Measurements from ENCODE around the gene ACTRT3. TPM values are rescaled to one million over a fixed set of nuclear protein-coding genes. Genes with fewer than 3 reads are reported as not detected.

ACTRT3 gene
- total and polyA plus RNA-seq, 11 donors = 0.18 to 1.3 (median 0.54) TPM

- TF ChIP-seq CTCF (IDR thresholded peaks at IDR 0.05) = no peak
- no peak for TF ChIP-seq POLR2A (IDR thresholded peaks at IDR 0.05)
- Histone ChIP-seq H3K36me3 (no peaks in the 10 kb centered on the region), H3K27ac (no peak overlapping the region), H3K27me3 (peaks cover 0 to 12% (median 6%) of the 10 kb centered on the region in 9 donors), H3K9me3 (no peaks in the 10 kb centered on the region), H3K4me3 (no peak overlapping the region), H3K4me1 (no peaks in the 10 kb centered on the region)
- DNase-seq (no peak), ATAC-seq (no peak)
- intact Hi-C loops (cut with DNase I) = no loop called here
- WGBS, 4 donors = 24 to 40% (median 36%) methylated on average over 2 of the region's 2 CpGs
These were observed 18.7 kb downstream of the ACTRT3 start for GRCh38 chr3:169750665-169751064.

- peaks cover 0 to 12% (median 6%) of the 10 kb centered on the region in 9 donors for H3K27me3 ChIP-seq
- WGBS, 4 donors = 82 to 87% (median 86%) methylated on average over 3 of the region's 3 CpGs
- no peaks in the 10 kb centered on the region for H3K36me3 ChIP-seq
- H3K9me3 ChIP-seq = no peaks in the 10 kb centered on the region
- DNase-seq (no peak), ATAC-seq (no peak)
- no peak overlapping the region for H3K27ac ChIP-seq
- intact Hi-C loops (cut with DNase I) = loop anchor here in 6 of 10 donors (10.0 kb wide), 5 partner anchors 594 to 884 kb away; no protein-coding TSS in a partner anchor
- TF ChIP-seq POLR2A (IDR thresholded peaks at IDR 0.05) (no peak), CTCF (IDR thresholded peaks at IDR 0.05) (no peak)
- peaks cover 0 to 4% (median 0%) of the 10 kb centered on the region in 12 donors for H3K4me1 ChIP-seq
- no peak overlapping the region for H3K4me3 ChIP-seq
These were observed 20.7 kb downstream of the ACTRT3 start for GRCh38 chr3:169748670-169749069.

GRCh38 chr3:169746924-169747323 lies 22.4 kb downstream of the ACTRT3 start:
- ATAC-seq (no peak), DNase-seq (no peak)
- Histone ChIP-seq H3K9me3 (no peaks in the 10 kb centered on the region), H3K27ac (no peak overlapping the region), H3K36me3 (no peaks in the 10 kb centered on the region), H3K27me3 (peaks cover 0 to 12% (median 6%) of the 10 kb centered on the region in 9 donors), H3K4me3 (no peak overlapping the region), H3K4me1 (peaks cover 0 to 4% (median 0%) of the 10 kb centered on the region in 12 donors)
- intact Hi-C loops (cut with DNase I) = loop anchor here in 6 of 10 donors (10.0 kb wide), 5 partner anchors 592 to 882 kb away; no protein-coding TSS in a partner anchor
- 57 to 72% (median 63%) methylated on average over 6 of the region's 6 CpGs for WGBS, 4 donors
- TF ChIP-seq CTCF (IDR thresholded peaks at IDR 0.05) (no peak), POLR2A (IDR thresholded peaks at IDR 0.05) (no peak)

GRCh38 chr3:169744366-169745054 lies 24.9 kb downstream of the ACTRT3 start:
- no peaks in the 10 kb centered on the region for H3K9me3 ChIP-seq
- ATAC-seq (no peak), DNase-seq (no peak)
- no peak overlapping the region for H3K27ac ChIP-seq
- no peak overlapping the region for H3K4me3 ChIP-seq
- 1 to 98% (median 43%) methylated on average over 1 of the region's 1 CpG for WGBS, 4 donors
- intact Hi-C loops (cut with DNase I) = loop anchor here in 7 of 10 donors (2.0 to 10.0 kb wide), 12 partner anchors 77 to 880 kb away; no protein-coding TSS in a partner anchor
- TF ChIP-seq CTCF (IDR thresholded peaks at IDR 0.05) = peak; percentile 25 to 64 (median 49)
- TF ChIP-seq POLR2A (IDR thresholded peaks at IDR 0.05) = no peak
- peaks cover 0 to 4% (median 0%) of the 10 kb centered on the region in 12 donors for H3K4me1 ChIP-seq
- H3K36me3 ChIP-seq = no peaks in the 10 kb centered on the region
- H3K27me3 ChIP-seq = peaks cover 0 to 12% (median 3%) of the 10 kb centered on the region in 9 donors
